ENCODE measurements around the gene NLK. TPM values are rescaled to one million over a fixed set of nuclear protein-coding genes. Genes with fewer than 3 reads are reported as not detected.

The NLK gene
- polyA plus RNA-seq, 1 donor from 2014 or later, result 81.7 TPM

DNA sequence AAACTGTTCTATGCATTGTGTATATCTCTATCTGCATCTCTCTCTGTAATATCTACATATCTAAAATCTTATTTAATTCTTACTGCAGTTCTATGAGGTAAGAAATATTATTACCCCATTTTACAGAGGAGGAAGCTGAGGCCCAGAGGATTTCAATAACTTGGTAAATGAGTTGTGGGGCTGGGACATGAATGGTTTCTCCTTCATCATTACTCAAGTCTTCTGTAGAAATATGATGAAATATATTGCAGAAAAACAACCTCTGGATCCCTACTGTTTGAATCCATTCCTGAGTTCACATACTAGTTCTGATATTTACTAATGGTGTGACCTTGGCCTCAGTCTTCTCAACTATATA lies 45.5 kb upstream of the NLK start:
- Histone ChIP-seq H4K20me1 (ENCODE audit: insufficient read depth) (no peaks in the 10 kb centered on the region), H3K79me2 (replicated peaks; ENCODE audit: insufficient read depth, low read length) (no peaks in the 10 kb centered on the region), H3F3A (ENCODE audit: insufficient read depth, low read length, poor library complexity, severe bottlenecking) (no peaks in the 10 kb centered on the region), H3K9ac (ENCODE audit: low read length) (no peak overlapping the region), H3K4me2 (ENCODE audit: low read length) (no peak overlapping the region), H3K9me3 (ENCODE audit: low read length) (no peaks in the 10 kb centered on the region), H3K27ac (ENCODE audit: low read length) (no peak overlapping the region), H3K27me3 (ENCODE audit: insufficient read depth, low read depth, low read length) (no peaks in the 10 kb centered on the region), H3K36me3 (ENCODE audit: insufficient read depth, low read length) (no peaks in the 10 kb centered on the region), H3K4me3 (ENCODE audit: low read length) (no peak overlapping the region), H2AFZ (ENCODE audit: low read depth, low read length) (no peak overlapping the region), H3K9me2 (ENCODE audit: insufficient read depth, low read length) (no peaks in the 10 kb centered on the region)
- TF ChIP-seq TAF1 (IDR thresholded peaks at IDR 0.05; ENCODE audit: low read depth) (no peak), RAD21 (conservative IDR thresholded peaks at IDR 0.05) (no peak), REST (IDR thresholded peaks at IDR 0.05; ENCODE audit: borderline replicate concordance) (no peak), SMC3 (conservative IDR thresholded peaks at IDR 0.05; ENCODE audit: poor library complexity) (no peak), MXI1 (conservative IDR thresholded peaks at IDR 0.05; ENCODE audit: poor library complexity, severe bottlenecking) (no peak), EZH2 (IDR thresholded peaks at IDR 0.05; ENCODE audit: borderline replicate concordance, insufficient read depth, low read length, poor library complexity, severe bottlenecking) (no peak), EP300 (conservative IDR thresholded peaks at IDR 0.05; ENCODE audit: poor library complexity, severe bottlenecking) (no peak), POLR2AphosphoS5 (IDR thresholded peaks at IDR 0.05) (no peak)
- TF ChIP-seq, protein P1, sequence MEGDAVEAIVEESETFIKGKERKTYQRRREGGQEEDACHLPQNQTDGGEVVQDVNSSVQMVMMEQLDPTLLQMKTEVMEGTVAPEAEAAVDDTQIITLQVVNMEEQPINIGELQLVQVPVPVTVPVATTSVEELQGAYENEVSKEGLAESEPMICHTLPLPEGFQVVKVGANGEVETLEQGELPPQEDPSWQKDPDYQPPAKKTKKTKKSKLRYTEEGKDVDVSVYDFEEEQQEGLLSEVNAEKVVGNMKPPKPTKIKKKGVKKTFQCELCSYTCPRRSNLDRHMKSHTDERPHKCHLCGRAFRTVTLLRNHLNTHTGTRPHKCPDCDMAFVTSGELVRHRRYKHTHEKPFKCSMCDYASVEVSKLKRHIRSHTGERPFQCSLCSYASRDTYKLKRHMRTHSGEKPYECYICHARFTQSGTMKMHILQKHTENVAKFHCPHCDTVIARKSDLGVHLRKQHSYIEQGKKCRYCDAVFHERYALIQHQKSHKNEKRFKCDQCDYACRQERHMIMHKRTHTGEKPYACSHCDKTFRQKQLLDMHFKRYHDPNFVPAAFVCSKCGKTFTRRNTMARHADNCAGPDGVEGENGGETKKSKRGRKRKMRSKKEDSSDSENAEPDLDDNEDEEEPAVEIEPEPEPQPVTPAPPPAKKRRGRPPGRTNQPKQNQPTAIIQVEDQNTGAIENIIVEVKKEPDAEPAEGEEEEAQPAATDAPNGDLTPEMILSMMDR (IDR thresholded peaks at IDR 0.05; ENCODE audit: poor library complexity, severe bottlenecking), result no peak

DNA sequence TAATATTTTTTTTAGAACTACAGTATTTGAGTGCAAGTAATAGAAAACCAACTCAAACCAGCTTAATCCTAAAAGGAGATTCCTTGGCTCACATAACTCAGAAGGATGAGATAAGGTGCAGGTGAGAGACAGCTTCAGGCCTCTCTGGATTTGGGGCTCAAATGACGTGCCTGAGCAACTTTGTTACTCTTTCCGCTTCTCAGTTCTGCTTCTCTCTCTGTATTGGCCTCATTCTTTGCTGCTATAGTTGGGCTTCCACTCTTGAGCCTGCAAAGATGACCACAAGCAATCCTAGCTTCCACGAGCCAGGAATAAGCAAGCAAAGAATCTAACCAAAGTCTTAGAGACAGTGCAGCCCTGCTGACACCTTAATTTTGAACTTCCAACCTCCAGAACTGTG lies 45.0 kb upstream of the NLK start:
- TF ChIP-seq RAD21 (conservative IDR thresholded peaks at IDR 0.05), result no peak
- no peak for TF ChIP-seq EZH2 (IDR thresholded peaks at IDR 0.05; ENCODE audit: borderline replicate concordance, insufficient read depth, low read length, poor library complexity, severe bottlenecking)
- TF ChIP-seq EP300 (conservative IDR thresholded peaks at IDR 0.05; ENCODE audit: poor library complexity, severe bottlenecking), result no peak
- no peak for TF ChIP-seq MXI1 (conservative IDR thresholded peaks at IDR 0.05; ENCODE audit: poor library complexity, severe bottlenecking)
- no peak for TF ChIP-seq TAF1 (IDR thresholded peaks at IDR 0.05; ENCODE audit: low read depth)
- TF ChIP-seq, protein P1 (IDR thresholded peaks at IDR 0.05; ENCODE audit: poor library complexity, severe bottlenecking), result no peak
- no peak for TF ChIP-seq POLR2AphosphoS5 (IDR thresholded peaks at IDR 0.05)
- no peak for TF ChIP-seq SMC3 (conservative IDR thresholded peaks at IDR 0.05; ENCODE audit: poor library complexity)
- TF ChIP-seq REST (IDR thresholded peaks at IDR 0.05; ENCODE audit: borderline replicate concordance), result no peak
- Histone ChIP-seq H3K27ac (ENCODE audit: low read length) (no peak overlapping the region), H3K9ac (ENCODE audit: low read length) (no peak overlapping the region), H3K4me2 (ENCODE audit: low read length) (no peak overlapping the region), H3K4me3 (ENCODE audit: low read length) (no peak overlapping the region), H3K79me2 (replicated peaks; ENCODE audit: insufficient read depth, low read length) (no peaks in the 10 kb centered on the region), H2AFZ (ENCODE audit: low read depth, low read length) (no peak overlapping the region), H3K36me3 (ENCODE audit: insufficient read depth, low read length) (no peaks in the 10 kb centered on the region), H4K20me1 (ENCODE audit: insufficient read depth) (no peaks in the 10 kb centered on the region), H3K27me3 (ENCODE audit: insufficient read depth, low read depth, low read length) (no peaks in the 10 kb centered on the region), H3K9me2 (ENCODE audit: insufficient read depth, low read length) (no peaks in the 10 kb centered on the region), H3F3A (ENCODE audit: insufficient read depth, low read length, poor library complexity, severe bottlenecking) (no peaks in the 10 kb centered on the region), H3K9me3 (ENCODE audit: low read length) (no peaks in the 10 kb centered on the region)

All from neural cell (in vitro differentiated cells).